ENCODE data around the gene PCNX4. TPM values are rescaled to one million over a fixed set of nuclear protein-coding genes. Genes with fewer than 3 reads are reported as not detected.

The PCNX4 gene
- total RNA-seq, 1 donor from 2014 or later: 68.7 TPM

GRCh38 chr14:60212503-60213371 lies 121.0 kb downstream of the PCNX4 start:
- no peak for TF ChIP-seq CTCF (IDR thresholded peaks at IDR 0.05; ENCODE audit: unreplicated experiment)
- no peaks in the 10 kb centered on the region for H3K4me1 Mint-ChIP-seq (ENCODE audit: unreplicated experiment)
- DNase-seq (ENCODE audit: low spot score): no peak
- H3K4me3 Mint-ChIP-seq (ENCODE audit: unreplicated experiment): no peak overlapping the region
- H3K27me3 Mint-ChIP-seq (ENCODE audit: unreplicated experiment): peaks cover 7% of the 10 kb centered on the region
- no peaks in the 10 kb centered on the region for H3K9me3 Mint-ChIP-seq (ENCODE audit: unreplicated experiment)
- H3K27ac Mint-ChIP-seq (ENCODE audit: unreplicated experiment): no peak overlapping the region
- H3K36me3 Mint-ChIP-seq (ENCODE audit: low read depth, unreplicated experiment): no peaks in the 10 kb centered on the region

- Mint-ChIP-seq H3K36me3 (ENCODE audit: low read depth, unreplicated experiment) (no peaks in the 10 kb centered on the region), H3K4me1 (ENCODE audit: unreplicated experiment) (no peaks in the 10 kb centered on the region), H3K27me3 (ENCODE audit: unreplicated experiment) (peaks cover 7% of the 10 kb centered on the region), H3K4me3 (ENCODE audit: unreplicated experiment) (no peak overlapping the region), H3K9me3 (ENCODE audit: unreplicated experiment) (no peaks in the 10 kb centered on the region), H3K27ac (ENCODE audit: unreplicated experiment) (no peak overlapping the region)
- TF ChIP-seq CTCF (IDR thresholded peaks at IDR 0.05; ENCODE audit: unreplicated experiment): no peak
- no peak for DNase-seq (ENCODE audit: low spot score)
These were observed 122.3 kb downstream of the PCNX4 start for GRCh38 chr14:60214003-60214402.

GRCh38 chr14:60214415-60215126 lies 122.8 kb downstream of the PCNX4 start:
- Mint-ChIP-seq H3K4me3 (ENCODE audit: unreplicated experiment) (no peak overlapping the region), H3K9me3 (ENCODE audit: unreplicated experiment) (no peaks in the 10 kb centered on the region), H3K27ac (ENCODE audit: unreplicated experiment) (no peak overlapping the region), H3K4me1 (ENCODE audit: unreplicated experiment) (no peaks in the 10 kb centered on the region), H3K36me3 (ENCODE audit: low read depth, unreplicated experiment) (no peaks in the 10 kb centered on the region), H3K27me3 (ENCODE audit: unreplicated experiment) (peaks cover 7% of the 10 kb centered on the region)
- no peak for TF ChIP-seq CTCF (IDR thresholded peaks at IDR 0.05; ENCODE audit: unreplicated experiment)
- no peak for DNase-seq (ENCODE audit: low spot score)

DNA sequence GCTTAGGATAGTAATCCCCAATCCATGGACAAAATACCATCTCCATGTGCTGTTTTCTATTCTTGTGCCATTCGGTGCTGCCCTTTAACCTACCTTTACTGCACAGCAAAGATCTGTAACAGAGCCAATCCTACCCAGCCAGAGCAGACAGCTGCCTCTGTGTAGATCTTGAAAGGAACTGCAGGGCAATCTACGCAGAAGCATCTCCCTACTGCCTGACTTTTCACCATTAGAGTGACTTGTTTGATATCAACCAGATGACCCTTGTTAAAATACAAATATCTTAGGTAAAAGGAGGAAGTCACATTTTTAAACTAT lies 123.4 kb downstream of the PCNX4 start:
- TF ChIP-seq CTCF (IDR thresholded peaks at IDR 0.05; ENCODE audit: unreplicated experiment): no peak
- Mint-ChIP-seq H3K27me3 (ENCODE audit: unreplicated experiment) (peaks cover 7% of the 10 kb centered on the region), H3K27ac (ENCODE audit: unreplicated experiment) (no peak overlapping the region), H3K9me3 (ENCODE audit: unreplicated experiment) (no peaks in the 10 kb centered on the region), H3K36me3 (ENCODE audit: low read depth, unreplicated experiment) (no peaks in the 10 kb centered on the region), H3K4me1 (ENCODE audit: unreplicated experiment) (no peaks in the 10 kb centered on the region), H3K4me3 (ENCODE audit: unreplicated experiment) (no peak overlapping the region)
- no peak for DNase-seq (ENCODE audit: low spot score)
